ENCODE measurements around the gene SLC34A3.

SLC34A3 gene

GRCh38 chr9:137245450-137246421 lies 15.0 kb downstream of the SLC34A3 start:
- H3K27me3 Mint-ChIP-seq (ENCODE audit: low read depth): no peaks in the 10 kb centered on the region
- peaks cover 19% of the 10 kb centered on the region for H3K36me3 Mint-ChIP-seq (ENCODE audit: low read depth)
- H3K9me3 Mint-ChIP-seq: no peaks in the 10 kb centered on the region
- TF ChIP-seq CTCF (IDR thresholded peaks at IDR 0.05; ENCODE audit: unreplicated experiment in 3 of 3): no peak
- H3K27ac Mint-ChIP-seq: no peak overlapping the region
- H3K4me1 Mint-ChIP-seq: peaks cover 24% of the 10 kb centered on the region
- peak overlapping the region in 2 of 3 experiments; percentile 10 to 19 for H3K4me3 Mint-ChIP-seq

- peaks cover 16% of the 10 kb centered on the region for H3K36me3 Mint-ChIP-seq (ENCODE audit: low read depth)
- no peaks in the 10 kb centered on the region for H3K9me3 Mint-ChIP-seq
- no peaks in the 10 kb centered on the region for H3K27me3 Mint-ChIP-seq (ENCODE audit: low read depth)
- peaks cover 17% of the 10 kb centered on the region for H3K4me1 Mint-ChIP-seq
- no peak for TF ChIP-seq CTCF (IDR thresholded peaks at IDR 0.05; ENCODE audit: unreplicated experiment in 3 of 3)
- no peak overlapping the region for H3K4me3 Mint-ChIP-seq
- peak overlapping the region in 1 of 3 experiments; percentile 66 for H3K27ac Mint-ChIP-seq
These were observed 16.6 kb downstream of the SLC34A3 start for GRCh38 chr9:137247135-137247915.

DNA sequence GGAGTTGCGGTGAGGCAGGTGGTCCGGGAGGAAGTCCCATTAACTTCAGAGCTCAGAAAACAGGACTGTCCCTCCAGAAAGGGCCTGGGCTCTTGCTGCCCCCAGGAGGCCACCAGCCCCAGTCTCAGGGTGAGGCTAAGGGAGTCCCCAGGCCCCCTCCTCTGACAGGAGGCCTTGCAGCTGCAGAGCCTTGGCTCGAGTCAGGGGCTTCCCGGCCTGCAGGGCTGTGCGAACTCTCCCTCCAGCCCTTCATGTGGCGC lies 17.1 kb downstream of the SLC34A3 start:
- Mint-ChIP-seq H3K27ac (peak overlapping the region in 1 of 3 experiments; percentile 66), H3K36me3 (ENCODE audit: low read depth) (peaks cover 10% of the 10 kb centered on the region), H3K4me1 (peaks cover 12% of the 10 kb centered on the region), H3K4me3 (no peak overlapping the region), H3K9me3 (no peaks in the 10 kb centered on the region), H3K27me3 (ENCODE audit: low read depth) (no peaks in the 10 kb centered on the region)
- TF ChIP-seq CTCF (IDR thresholded peaks at IDR 0.05; ENCODE audit: unreplicated experiment in 3 of 3): no peak

GRCh38 chr9:137250329-137251193 lies 19.9 kb downstream of the SLC34A3 start:
- H3K4me1 Mint-ChIP-seq: peaks cover 5% of the 10 kb centered on the region
- peak overlapping the region in 1 of 3 experiments; percentile 31 for H3K27ac Mint-ChIP-seq
- TF ChIP-seq CTCF (IDR thresholded peaks at IDR 0.05; ENCODE audit: unreplicated experiment in 3 of 3): no peak
- no peaks in the 10 kb centered on the region for H3K9me3 Mint-ChIP-seq
- H3K27me3 Mint-ChIP-seq (ENCODE audit: low read depth): no peaks in the 10 kb centered on the region
- no peaks in the 10 kb centered on the region for H3K36me3 Mint-ChIP-seq (ENCODE audit: low read depth)
- H3K4me3 Mint-ChIP-seq: no peak overlapping the region

GRCh38 chr9:137251194-137251461 lies 20.4 kb downstream of the SLC34A3 start, which contains the start of gene STPG3:
TSS of gene STPG3 (plus strand) at chr9:137251286. CDS start at chr9:137251287, 1 bp downstream.
- Mint-ChIP-seq H3K27ac (peak within 1 kb of the TSS in 2 of 3 experiments; percentile 31 to 35), H3K4me1 (peaks cover 5% of the 10 kb centered on the region)

More at GRCh38 chr9:137251194-137251461, 20.4 kb downstream of the SLC34A3 start, which contains the start of gene STPG3:
- Mint-ChIP-seq H3K36me3 (ENCODE audit: low read depth) (no peaks in the 10 kb centered on the region), H3K27me3 (ENCODE audit: low read depth) (no peaks in the 10 kb centered on the region), H3K4me3 (peak within 1 kb of the TSS in 2 of 3 experiments; percentile 55), H3K9me3 (no peaks in the 10 kb centered on the region)
- TF ChIP-seq CTCF (IDR thresholded peaks at IDR 0.05; ENCODE audit: unreplicated experiment in 3 of 3): no peak
